Retinal pigment epithelial cell (primary cell): ENCODE measurements around the gene MYO1E.

Experiments used
- DNase-seq: peaks from one replicate; pipeline ENCODE4 v3.0.0-alpha.2; 2010; ENCODE audit warnings: low read depth
- H3K4me3 ChIP-seq: 2 replicates; pipeline ENCODE4 v1.5.1; 2011; ENCODE audit warnings: mild to moderate bottlenecking, low read length, control low read depth, moderate library complexity
- TF ChIP-seq, protein P1 (sequence below): conservative IDR thresholded peaks from 2 replicates; pipeline ENCODE4 v1.5.1; 2011; ENCODE audit warnings: low read depth, low read length, control low read depth, inconsistent platforms

The MYO1E gene

DNA sequence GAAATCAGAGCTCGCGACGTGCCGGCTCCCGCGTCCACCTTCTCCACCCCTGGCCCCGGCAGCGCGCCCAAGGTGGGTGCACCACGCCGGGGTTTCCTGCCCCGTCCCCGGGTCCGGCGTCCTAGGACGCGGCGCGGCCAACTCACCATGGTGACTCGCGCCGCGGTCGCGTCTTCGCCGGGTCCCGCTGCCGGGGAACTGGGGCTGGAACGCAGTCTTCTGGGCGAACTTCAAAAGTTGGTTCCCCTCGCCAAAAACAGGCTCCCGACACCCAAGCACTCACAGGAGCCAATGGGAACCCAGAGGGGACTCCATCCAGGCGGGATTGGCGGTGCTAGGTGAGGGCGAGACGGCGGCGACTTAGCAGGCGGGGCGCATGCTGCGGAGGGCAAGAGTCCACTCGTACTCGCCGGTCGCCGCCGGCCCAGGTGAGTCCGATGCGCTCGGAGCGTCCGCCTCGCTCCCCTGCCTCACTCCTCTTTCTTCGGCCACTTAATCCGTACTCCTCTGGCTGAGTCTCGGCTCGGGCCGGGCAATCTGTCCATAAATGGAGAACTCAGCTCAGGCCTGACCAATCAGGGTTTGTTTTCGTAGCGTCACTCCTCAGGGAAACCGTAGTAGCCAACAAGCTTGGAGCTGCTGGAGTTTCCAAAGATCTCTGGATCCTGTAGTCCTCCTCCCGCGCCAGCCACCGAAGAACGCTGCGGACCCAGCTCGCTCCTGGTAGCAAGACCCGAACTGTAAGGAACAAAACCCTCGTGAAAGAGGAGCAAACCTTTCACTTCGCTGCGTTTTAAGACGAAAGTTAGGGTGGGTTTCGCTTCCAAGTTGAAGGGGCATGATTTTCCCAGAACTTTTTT is at the start of gene MYO1E:
Gene MYO1E, minus strand, starts transcription at position 520 of the 860 bp plus-strand sequence. Its CDS starts 371 bp downstream, at position 149.
- TF ChIP-seq, protein P1, sequence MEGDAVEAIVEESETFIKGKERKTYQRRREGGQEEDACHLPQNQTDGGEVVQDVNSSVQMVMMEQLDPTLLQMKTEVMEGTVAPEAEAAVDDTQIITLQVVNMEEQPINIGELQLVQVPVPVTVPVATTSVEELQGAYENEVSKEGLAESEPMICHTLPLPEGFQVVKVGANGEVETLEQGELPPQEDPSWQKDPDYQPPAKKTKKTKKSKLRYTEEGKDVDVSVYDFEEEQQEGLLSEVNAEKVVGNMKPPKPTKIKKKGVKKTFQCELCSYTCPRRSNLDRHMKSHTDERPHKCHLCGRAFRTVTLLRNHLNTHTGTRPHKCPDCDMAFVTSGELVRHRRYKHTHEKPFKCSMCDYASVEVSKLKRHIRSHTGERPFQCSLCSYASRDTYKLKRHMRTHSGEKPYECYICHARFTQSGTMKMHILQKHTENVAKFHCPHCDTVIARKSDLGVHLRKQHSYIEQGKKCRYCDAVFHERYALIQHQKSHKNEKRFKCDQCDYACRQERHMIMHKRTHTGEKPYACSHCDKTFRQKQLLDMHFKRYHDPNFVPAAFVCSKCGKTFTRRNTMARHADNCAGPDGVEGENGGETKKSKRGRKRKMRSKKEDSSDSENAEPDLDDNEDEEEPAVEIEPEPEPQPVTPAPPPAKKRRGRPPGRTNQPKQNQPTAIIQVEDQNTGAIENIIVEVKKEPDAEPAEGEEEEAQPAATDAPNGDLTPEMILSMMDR: no peak
- DNase-seq: peak; percentile 95
- H3K4me3 ChIP-seq: peak within 1 kb of the TSS; percentile 89

DNA sequence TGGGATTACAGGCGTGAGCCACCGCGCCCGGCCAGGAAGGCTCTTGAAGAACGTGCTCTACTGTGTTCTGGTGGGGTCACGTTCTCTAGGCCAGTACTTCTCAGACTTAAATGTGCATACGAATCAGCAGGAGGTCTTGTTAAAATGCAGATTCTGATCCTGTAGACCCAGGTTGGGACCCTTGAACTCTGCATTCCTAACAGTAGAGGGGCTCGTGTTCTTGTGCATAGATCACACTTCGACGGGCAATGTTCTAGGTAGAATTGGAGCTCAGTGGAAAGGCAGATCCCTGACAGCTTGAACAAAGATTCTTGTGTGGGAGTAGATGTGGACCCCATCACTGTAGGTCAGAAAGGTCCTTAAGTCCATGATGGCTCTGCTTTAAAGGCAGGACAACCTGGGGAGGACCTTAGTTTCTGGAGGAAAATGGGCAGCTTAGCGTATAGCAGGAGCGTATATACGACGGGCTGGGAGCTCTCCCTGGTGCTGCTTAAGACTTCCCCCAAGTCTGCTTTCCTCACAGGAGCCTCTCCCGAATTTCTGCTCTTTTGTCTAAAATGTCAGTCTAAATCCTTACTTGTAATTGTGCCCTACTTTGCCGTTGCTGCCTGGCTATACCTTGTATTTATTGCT is 48.4 kb upstream of the MYO1E start:
- TF ChIP-seq, protein P1: no peak
- H3K4me3 ChIP-seq: no peak overlapping the region
- no peak for DNase-seq

DNA sequence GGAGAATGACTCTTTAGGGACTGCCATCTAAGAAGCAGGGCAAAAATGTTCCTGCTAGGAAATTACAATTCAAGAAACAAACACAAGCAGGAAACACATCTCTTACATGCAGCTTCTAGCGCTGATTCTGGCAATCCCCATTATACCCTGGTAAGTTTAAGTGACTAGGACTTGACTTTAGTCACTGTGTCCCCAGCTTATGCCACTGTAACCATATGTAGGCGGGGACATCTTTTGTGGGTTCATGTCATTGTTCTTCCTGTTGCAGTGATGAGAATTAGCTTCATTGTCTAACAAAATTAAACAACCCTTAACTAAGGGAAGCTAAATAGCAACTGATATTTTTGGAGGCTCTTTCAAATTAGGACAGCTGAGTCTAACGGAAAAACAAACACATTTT is 47.4 kb upstream of the MYO1E start:
- no peak for DNase-seq
- TF ChIP-seq, protein P1: no peak
- H3K4me3 ChIP-seq: no peak overlapping the region

DNA sequence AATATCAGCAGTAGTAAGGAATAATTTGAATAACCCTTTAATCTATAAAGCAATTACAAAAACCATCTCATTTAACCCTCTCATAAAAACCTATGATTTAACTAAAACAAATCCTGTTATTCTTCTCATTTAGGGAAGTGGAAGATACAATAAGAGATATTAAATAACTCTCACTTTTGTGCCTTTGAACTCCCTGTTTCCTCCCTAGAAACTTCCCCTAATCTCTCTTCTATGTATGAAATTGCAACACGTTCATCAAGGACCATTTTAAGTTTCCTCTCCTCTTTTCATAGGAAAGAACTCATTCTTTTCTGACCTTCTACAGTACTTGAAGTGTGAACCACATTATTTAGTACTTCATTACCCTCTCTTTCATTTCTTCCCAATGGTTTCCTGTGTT is 46.5 kb upstream of the MYO1E start:
- H3K4me3 ChIP-seq: no peak overlapping the region
- DNase-seq: no peak
- TF ChIP-seq, protein P1: no peak

DNA sequence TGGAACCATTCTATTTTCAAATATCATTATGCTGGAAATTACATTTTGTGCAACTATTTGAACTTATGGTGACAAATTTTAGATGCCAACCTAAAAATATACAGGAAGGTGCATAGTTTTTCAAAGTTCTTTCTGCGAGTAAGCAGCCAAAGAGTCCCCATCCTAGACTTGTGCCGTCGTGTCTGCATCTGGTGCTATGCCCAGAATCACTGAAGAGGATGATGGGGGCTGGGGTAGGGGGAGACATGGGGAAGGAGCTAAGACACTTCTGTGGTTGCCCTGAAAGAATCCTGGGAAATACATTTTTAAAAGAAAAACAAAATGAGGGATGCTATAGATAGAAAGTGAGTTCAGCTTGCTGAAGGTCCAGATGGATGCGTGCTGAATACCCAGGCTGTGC is 44.1 kb upstream of the MYO1E start:
- H3K4me3 ChIP-seq: no peak overlapping the region
- no peak for DNase-seq
- TF ChIP-seq, protein P1: no peak

DNA sequence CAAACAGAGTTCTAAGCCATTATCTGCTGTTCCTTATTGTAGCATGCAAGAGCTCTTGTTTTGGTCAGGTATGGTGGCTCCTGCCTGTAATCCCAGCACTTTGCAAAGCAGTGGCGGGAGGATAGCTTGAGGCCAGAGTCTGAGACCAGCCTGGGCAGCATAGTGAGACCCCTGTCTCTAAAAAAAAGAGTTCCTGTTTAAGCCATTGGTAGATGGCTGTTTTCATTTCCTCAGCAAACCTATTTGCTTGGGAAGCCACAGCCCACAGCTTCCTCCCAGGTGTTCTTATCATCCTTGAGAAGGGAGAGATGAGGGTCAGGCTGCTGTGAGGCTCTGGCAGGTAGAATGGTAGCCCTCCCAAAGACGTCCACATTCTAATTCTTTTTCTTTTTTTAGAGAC is 40.9 kb upstream of the MYO1E start:
- H3K4me3 ChIP-seq: no peak overlapping the region
- no peak for DNase-seq
- TF ChIP-seq, protein P1: no peak
